Prostate gland (tissue), 2 donors: ENCODE measurements around the gene TESK2. TPM values are rescaled to one million over a fixed set of nuclear protein-coding genes. Genes with fewer than 3 reads are reported as not detected.
"Not testable (repeated sequence)": the region's sequence is repeated elsewhere in the genome, so short reads cannot be mapped to it uniquely, and the experiment has no call there.

Experiments
- DNase-seq: peaks from one replicate; pipeline ENCODE4 v3.0.0-alpha.2; 2019; ENCODE audit warnings: low spot score
- H3K27ac ChIP-seq, 2 donors: fragments of 200-600 bp; sonication (generic); 2 replicates each; pipeline ENCODE4 v1.5.1; 2017 to 2019
- H3K27me3 ChIP-seq: fragments of 200-600 bp; sonication (generic); replicated peaks from 2 replicates; pipeline ENCODE4 v1.5.1; 2019; ENCODE audit not compliant: insufficient read depth
- H3K36me3 ChIP-seq, 2 donors: fragments of 200-600 bp; sonication (generic); 1 replicate in 1 of 2; 2 replicates in 1 of 2; pipeline versions ENCODE4 v1.5.1 to v1.8.1; 2017 to 2019
- H3K4me1 ChIP-seq: fragments of 200-600 bp; sonication (generic); replicated peaks from 2 replicates; pipeline ENCODE4 v1.5.1; 2019
- H3K4me3 ChIP-seq, 2 donors: fragments of 200-600 bp; sonication (generic); 2 replicates each; pipeline ENCODE4 v1.5.1; 2017 to 2019
- H3K9me3 ChIP-seq: fragments of 200-600 bp; sonication (generic); 2 replicates; pipeline ENCODE4 v1.5.1; 2017
- CTCF ChIP-seq, 4 experiments: fragments of 200-600 bp in 2 of 4; fragments of 450-650 bp in 2 of 4; sonication (generic) in 2 of 4; IDR thresholded peaks; 1 replicate in 3 of 4; 2 replicates in 1 of 4; pipeline ENCODE4 v1.5.1; 2016 to 2019; ENCODE audit warnings: antibody characterized with exemption in 4 of 4, mild to moderate bottlenecking in 2 of 4, moderate library complexity in 2 of 4
- POLR2A ChIP-seq: fragments of 450-650 bp; IDR thresholded peaks from one replicate; pipeline ENCODE4 v1.6.1; 2016; ENCODE audit warnings: antibody characterized with exemption, mild to moderate bottlenecking
- POLR2AphosphoS5 ChIP-seq: sonication (generic); formaldehyde crosslinking; IDR thresholded peaks from one replicate; pipeline ENCODE4 v1.6.1; 2017; ENCODE audit warnings: antibody characterized with exemption
- WGBS: methylation state at CpG from one replicate; pipeline ENCODE4 v1.1.5; 2018; 5-methylcytosine and 5-hydroxymethylcytosine counted together
- intact Hi-C: fragments of 100-400 bp; cut with DNase I; formaldehyde crosslinking; loops from one replicate; pipeline ENCODE4 v1.14.2; 2022
- total RNA-seq, 2 donors: library from RNA; depleted of rRNA; stranded (reverse); fragments of >200 nt; gene quantifications; one replicate each; pipeline ENCODE4 v1.1.0, GENCODE V29; 2016

TESK2 gene
- total RNA-seq, 2 donors from 2014 or later = 21.4 to 26.4 TPM

GRCh38 chr1:45365051-45365450 lies 125.9 kb downstream of the TESK2 start:
- TF ChIP-seq POLR2AphosphoS5 (no peak), POLR2A (no peak), CTCF (IDR thresholded peaks at IDR 0.05) (no peak)
- Histone ChIP-seq H3K27me3 (no peaks in the 10 kb centered on the region), H3K4me1 (peaks cover 7% of the 10 kb centered on the region), H3K27ac (no peak overlapping the region), H3K4me3 (no peak overlapping the region), H3K36me3 (no peaks in the 10 kb centered on the region), H3K9me3 (no peaks in the 10 kb centered on the region)
- no peak for DNase-seq
- WGBS = 86% methylated on average over 6 of the region's 6 CpGs
- intact Hi-C loops = no loop called here

GRCh38 chr1:45364294-45364693 lies 126.7 kb downstream of the TESK2 start:
- Histone ChIP-seq H3K4me3 (no peak overlapping the region), H3K4me1 (peaks cover 8% of the 10 kb centered on the region), H3K9me3 (no peaks in the 10 kb centered on the region), H3K27ac (no peak overlapping the region), H3K27me3 (no peaks in the 10 kb centered on the region), H3K36me3 (no peaks in the 10 kb centered on the region)
- intact Hi-C loops = loop anchor here (5.0 kb wide), 1 partner anchor 203 kb away; no protein-coding TSS in a partner anchor
- 81% methylated on average over 2 of the region's 2 CpGs for WGBS
- no peak for TF ChIP-seq CTCF (IDR thresholded peaks at IDR 0.05)
- TF ChIP-seq POLR2A = no peak
- no peak for TF ChIP-seq POLR2AphosphoS5
- no peak for DNase-seq

GRCh38 chr1:45360981-45361380 lies 130.0 kb downstream of the TESK2 start:
- TF ChIP-seq CTCF (IDR thresholded peaks at IDR 0.05) (peak in 2 of 4 experiments; percentile 21 to 31), POLR2AphosphoS5 (peak; percentile 64)
- peak overlapping the region; percentile 80 to 81 for H3K27ac ChIP-seq
- 45% methylated on average over 7 of the region's 7 CpGs for WGBS
- not testable (repeated sequence) for H3K4me1 ChIP-seq, H3K36me3 ChIP-seq, H3K9me3 ChIP-seq, H3K27me3 ChIP-seq
- peak overlapping the region in 1 of 2 donors; percentile 8 for H3K4me3 ChIP-seq
- intact Hi-C loops = loop anchor here (1.0 to 5.0 kb wide), 2 partner anchors 130 to 206 kb away; partner anchors contain the start of gene TESK2
- DNase-seq = peak; percentile 42

- H3K36me3 ChIP-seq = no peaks in the 10 kb centered on the region
- no peaks in the 10 kb centered on the region for H3K27me3 ChIP-seq
- H3K4me3 ChIP-seq = no peak overlapping the region
- H3K4me1 ChIP-seq = peaks cover 8% of the 10 kb centered on the region
- no peaks in the 10 kb centered on the region for H3K9me3 ChIP-seq
- peak; percentile 58 to 88 (median 78) for TF ChIP-seq CTCF (IDR thresholded peaks at IDR 0.05)
- TF ChIP-seq POLR2AphosphoS5 = peak; percentile 80
- no peak for TF ChIP-seq POLR2A
- intact Hi-C loops = loop anchor here (1.0 to 5.0 kb wide), 2 partner anchors 131 to 207 kb away; partner anchors contain the start of gene TESK2
- WGBS = 12% methylated on average over 7 of the region's 7 CpGs
- DNase-seq = peak; percentile 75
- H3K27ac ChIP-seq = peak overlapping the region; percentile 80 to 81
Observed at GRCh38 chr1:45359882-45360513, 131.0 kb downstream of the TESK2 start.

GRCh38 chr1:45356186-45356585 lies 134.8 kb downstream of the TESK2 start:
- no peaks in the 10 kb centered on the region for H3K27me3 ChIP-seq
- intact Hi-C loops = no loop called here
- 51% methylated on average over 4 of the region's 4 CpGs for WGBS
- H3K9me3 ChIP-seq = no peaks in the 10 kb centered on the region
- no peaks in the 10 kb centered on the region for H3K36me3 ChIP-seq
- H3K4me3 ChIP-seq = no peak overlapping the region
- peaks cover 8% of the 10 kb centered on the region for H3K4me1 ChIP-seq
- no peak overlapping the region for H3K27ac ChIP-seq
- no peak for DNase-seq
- TF ChIP-seq POLR2A (no peak), CTCF (IDR thresholded peaks at IDR 0.05) (no peak), POLR2AphosphoS5 (no peak)
